ENCODE measurements around the gene HSPG2.

DNA sequence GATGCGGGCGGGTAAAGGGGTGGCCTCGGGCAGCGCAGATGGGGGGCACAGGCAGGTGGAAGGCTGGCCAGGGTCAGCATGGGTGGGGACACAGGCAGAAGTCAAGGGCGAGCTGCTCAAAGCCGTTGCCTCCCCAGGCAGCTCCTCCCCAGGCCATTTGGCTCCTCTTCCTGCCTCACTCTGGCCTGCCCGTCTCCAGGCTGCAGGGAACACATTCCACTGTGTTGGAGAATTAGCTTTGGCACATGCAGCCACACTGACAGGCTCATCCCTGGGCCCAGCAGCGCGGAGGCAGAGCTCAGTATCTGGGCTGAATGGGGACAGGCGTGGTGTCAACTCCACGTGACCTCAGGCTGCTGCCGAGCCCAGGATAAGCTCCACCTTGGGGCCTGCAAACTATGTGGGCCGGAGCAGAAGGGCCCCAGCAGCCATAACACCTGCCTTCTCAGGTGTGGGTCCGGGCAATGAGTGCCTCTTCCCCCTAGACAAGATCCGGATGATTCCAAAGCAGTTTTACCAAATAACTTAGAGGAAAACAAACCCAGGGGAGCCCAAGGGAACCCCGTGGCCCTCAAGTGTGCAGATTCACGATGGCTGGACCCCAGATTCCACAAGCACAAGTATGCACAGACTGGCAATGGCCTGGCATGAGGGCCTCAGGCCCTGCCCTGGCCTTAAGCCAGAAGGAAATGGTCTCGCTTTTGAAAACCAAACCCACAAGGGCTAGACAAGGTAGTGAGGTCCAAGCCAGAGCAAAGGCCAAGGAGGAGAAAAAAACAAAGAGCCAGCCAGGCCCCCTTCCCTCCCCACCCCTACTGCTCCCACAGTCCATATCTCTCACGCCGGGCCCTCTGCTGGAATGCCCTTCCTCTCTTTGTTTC lies 40.2 kb downstream of the HSPG2 start:
- TF ChIP-seq, protein P1, sequence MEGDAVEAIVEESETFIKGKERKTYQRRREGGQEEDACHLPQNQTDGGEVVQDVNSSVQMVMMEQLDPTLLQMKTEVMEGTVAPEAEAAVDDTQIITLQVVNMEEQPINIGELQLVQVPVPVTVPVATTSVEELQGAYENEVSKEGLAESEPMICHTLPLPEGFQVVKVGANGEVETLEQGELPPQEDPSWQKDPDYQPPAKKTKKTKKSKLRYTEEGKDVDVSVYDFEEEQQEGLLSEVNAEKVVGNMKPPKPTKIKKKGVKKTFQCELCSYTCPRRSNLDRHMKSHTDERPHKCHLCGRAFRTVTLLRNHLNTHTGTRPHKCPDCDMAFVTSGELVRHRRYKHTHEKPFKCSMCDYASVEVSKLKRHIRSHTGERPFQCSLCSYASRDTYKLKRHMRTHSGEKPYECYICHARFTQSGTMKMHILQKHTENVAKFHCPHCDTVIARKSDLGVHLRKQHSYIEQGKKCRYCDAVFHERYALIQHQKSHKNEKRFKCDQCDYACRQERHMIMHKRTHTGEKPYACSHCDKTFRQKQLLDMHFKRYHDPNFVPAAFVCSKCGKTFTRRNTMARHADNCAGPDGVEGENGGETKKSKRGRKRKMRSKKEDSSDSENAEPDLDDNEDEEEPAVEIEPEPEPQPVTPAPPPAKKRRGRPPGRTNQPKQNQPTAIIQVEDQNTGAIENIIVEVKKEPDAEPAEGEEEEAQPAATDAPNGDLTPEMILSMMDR (IDR thresholded peaks at IDR 0.05), result no peak
- TF ChIP-seq ZFX (IDR thresholded peaks at IDR 0.05; ENCODE audit: borderline replicate concordance), result no peak

All from 22Rv1 (cell line).